ENCODE results near the gene ATF6. TPM values are rescaled to one million over a fixed set of nuclear protein-coding genes. Genes with fewer than 3 reads are reported as not detected.

Gene ATF6
- total RNA-seq, 1 donor from 2014 or later = 38.6 TPM

GRCh38 chr1:161771161-161771560 is 5.0 kb downstream of the ATF6 start:
- Histone ChIP-seq H3K36me3 (ENCODE audit: control insufficient read depth, insufficient read depth, low read length) (no peaks in the 10 kb centered on the region), H3K4me3 (ENCODE audit: low read depth, low read length) (no peak overlapping the region), H3K27me3 (ENCODE audit: control insufficient read depth, insufficient read depth, low read length) (no peaks in the 10 kb centered on the region)
- DNase-seq (ENCODE audit: low read depth) = no peak
- TF ChIP-seq CTCF (IDR thresholded peaks at IDR 0.05; ENCODE audit: insufficient read depth, low read length, poor library complexity, severe bottlenecking) = no peak

DNA sequence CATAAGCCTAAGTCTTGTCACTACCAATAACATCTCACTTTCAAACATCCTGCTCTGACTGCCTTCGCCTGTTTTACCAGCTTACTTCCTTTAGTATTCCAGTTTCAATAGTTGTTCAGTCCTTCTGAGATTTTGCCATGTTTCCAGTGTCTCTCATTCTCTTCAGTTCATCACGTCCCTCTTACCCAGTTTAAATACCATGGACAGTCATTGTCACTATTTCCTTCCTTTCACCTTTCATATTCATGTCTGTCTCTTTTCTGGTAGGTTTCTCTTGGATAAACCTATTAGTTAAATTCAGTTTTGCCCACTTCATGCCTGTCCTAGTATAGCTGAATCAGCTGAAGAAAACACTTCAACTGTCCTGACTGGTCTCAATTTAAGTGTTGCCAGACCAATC is 5.9 kb downstream of the ATF6 start:
- Histone ChIP-seq H3K4me3 (ENCODE audit: low read depth, low read length) (no peak overlapping the region), H3K27me3 (ENCODE audit: control insufficient read depth, insufficient read depth, low read length) (no peaks in the 10 kb centered on the region), H3K36me3 (ENCODE audit: control insufficient read depth, insufficient read depth, low read length) (no peaks in the 10 kb centered on the region)
- DNase-seq (ENCODE audit: low read depth) = no peak
- no peak for TF ChIP-seq CTCF (IDR thresholded peaks at IDR 0.05; ENCODE audit: insufficient read depth, low read length, poor library complexity, severe bottlenecking)

DNA sequence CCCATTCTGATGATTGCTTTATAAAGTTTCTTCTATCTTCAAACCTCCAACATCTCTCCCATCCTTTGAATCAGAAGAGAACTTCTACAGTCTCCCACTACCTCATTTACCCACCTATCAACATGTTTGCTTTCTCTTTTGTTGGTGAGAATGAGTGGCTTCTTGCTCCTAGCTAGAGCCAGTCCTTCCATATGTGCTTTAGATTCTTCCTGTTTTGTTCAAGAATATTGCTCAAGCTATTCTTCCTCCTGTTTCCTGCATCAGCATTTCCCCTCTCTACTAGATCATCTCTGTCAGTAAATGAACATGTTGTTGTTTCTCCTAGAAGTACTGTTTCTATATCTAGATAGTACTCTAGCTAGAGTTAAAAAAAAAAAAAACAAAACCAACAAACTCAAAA is 6.3 kb downstream of the ATF6 start:
- no peak overlapping the region for H3K4me3 ChIP-seq (ENCODE audit: low read depth, low read length)
- TF ChIP-seq CTCF (IDR thresholded peaks at IDR 0.05; ENCODE audit: insufficient read depth, low read length, poor library complexity, severe bottlenecking) = no peak
- H3K27me3 ChIP-seq (ENCODE audit: control insufficient read depth, insufficient read depth, low read length) = no peaks in the 10 kb centered on the region
- no peak for DNase-seq (ENCODE audit: low read depth)
- no peaks in the 10 kb centered on the region for H3K36me3 ChIP-seq (ENCODE audit: control insufficient read depth, insufficient read depth, low read length)

DNA sequence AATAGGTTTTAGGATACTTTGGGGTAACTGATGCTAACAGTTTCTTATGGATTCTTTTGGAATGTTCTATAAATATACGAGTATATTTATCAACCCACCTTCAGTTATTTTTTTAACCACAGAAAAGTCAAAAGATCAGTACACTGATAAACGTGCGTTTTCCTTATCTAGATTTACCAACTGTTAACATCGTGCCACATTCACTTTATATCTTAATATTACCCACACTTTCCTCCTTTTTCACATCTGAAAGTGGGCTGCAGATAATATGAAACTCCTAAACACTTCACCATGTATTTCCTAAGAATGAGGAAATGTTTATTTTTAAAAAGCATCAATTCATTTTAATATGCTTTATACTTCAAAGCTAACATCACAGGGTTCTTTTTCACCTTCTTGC is 7.7 kb downstream of the ATF6 start:
- Histone ChIP-seq H3K27me3 (ENCODE audit: control insufficient read depth, insufficient read depth, low read length) (no peaks in the 10 kb centered on the region), H3K36me3 (ENCODE audit: control insufficient read depth, insufficient read depth, low read length) (no peaks in the 10 kb centered on the region), H3K4me3 (ENCODE audit: low read depth, low read length) (no peak overlapping the region)
- DNase-seq (ENCODE audit: low read depth) = no peak
- TF ChIP-seq CTCF (IDR thresholded peaks at IDR 0.05; ENCODE audit: insufficient read depth, low read length, poor library complexity, severe bottlenecking) = no peak

DNA sequence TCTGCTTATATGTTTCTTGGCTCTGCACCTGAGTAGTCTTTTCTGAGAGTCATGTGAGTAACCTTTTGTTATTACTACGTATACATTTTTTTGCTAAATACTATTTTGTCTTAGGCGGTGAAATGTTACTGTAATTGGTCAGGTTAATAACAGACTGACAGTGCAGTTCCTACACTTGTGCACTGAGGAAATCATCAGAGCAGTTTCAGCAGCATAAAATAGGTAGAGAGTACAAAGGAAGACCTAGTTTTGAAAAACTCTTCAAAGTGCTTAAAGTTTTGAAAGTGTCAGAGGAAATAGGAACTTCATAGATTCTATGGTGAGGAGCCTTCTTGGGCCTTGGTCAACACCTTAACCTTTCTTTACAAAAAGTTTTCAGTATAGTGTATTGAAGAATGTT is 11.1 kb downstream of the ATF6 start:
- no peak for DNase-seq (ENCODE audit: low read depth)
- Histone ChIP-seq H3K4me3 (ENCODE audit: low read depth, low read length) (no peak overlapping the region), H3K27me3 (ENCODE audit: control insufficient read depth, insufficient read depth, low read length) (no peaks in the 10 kb centered on the region), H3K36me3 (ENCODE audit: control insufficient read depth, insufficient read depth, low read length) (no peaks in the 10 kb centered on the region)
- no peak for TF ChIP-seq CTCF (IDR thresholded peaks at IDR 0.05; ENCODE audit: insufficient read depth, low read length, poor library complexity, severe bottlenecking)

GRCh38 chr1:161778522-161778921 is 12.4 kb downstream of the ATF6 start:
- Histone ChIP-seq H3K27me3 (ENCODE audit: control insufficient read depth, insufficient read depth, low read length) (no peaks in the 10 kb centered on the region), H3K4me3 (ENCODE audit: low read depth, low read length) (no peak overlapping the region), H3K36me3 (ENCODE audit: control insufficient read depth, insufficient read depth, low read length) (no peaks in the 10 kb centered on the region)
- no peak for DNase-seq (ENCODE audit: low read depth)
- no peak for TF ChIP-seq CTCF (IDR thresholded peaks at IDR 0.05; ENCODE audit: insufficient read depth, low read length, poor library complexity, severe bottlenecking)

Measured in kidney epithelial cell (primary cell).